ENCODE results near the gene ZMYND8.
A peak's percentile ranks its signal among the peaks of the same experiment; 100 is the strongest.

Gene ZMYND8

DNA sequence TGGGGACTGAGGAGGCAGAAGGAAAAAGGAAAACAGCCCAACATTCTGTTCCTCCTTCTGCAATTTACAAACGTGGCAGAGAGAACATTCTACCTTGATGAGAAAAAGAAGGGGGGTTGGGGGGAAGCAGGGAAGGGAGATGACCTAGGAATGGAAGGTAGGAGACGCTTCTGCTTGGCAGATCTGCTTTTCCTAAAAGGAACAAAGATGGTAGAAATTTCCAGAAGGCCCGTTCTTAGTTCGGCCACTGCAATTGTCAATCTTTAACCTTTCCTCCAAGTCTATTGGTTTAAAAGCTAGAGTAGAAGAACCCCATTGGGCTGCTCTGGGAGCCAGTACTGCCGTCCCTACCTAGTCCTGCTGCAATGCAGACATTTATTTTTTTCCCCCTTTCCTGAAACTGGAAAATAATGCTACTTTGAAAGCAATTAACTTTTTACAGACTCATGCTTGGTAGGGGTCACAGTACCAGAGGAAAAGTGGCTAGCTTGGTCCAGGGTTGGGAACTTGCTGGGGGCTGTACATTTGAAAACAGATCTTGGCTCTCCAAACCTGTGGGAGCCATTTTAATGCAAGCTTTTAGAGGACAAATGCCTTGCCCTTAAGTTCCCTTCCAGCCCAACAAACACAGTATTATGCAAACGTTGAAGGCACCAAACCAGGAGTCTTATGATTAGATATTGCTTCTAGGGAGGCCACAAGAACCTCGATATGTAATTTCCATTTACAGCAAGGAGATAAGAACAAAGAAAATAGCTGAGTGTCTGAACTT, 2.6 kb downstream of the ZMYND8 start:
- Histone ChIP-seq H3K27ac (ENCODE audit: low read length, poor library complexity, severe bottlenecking) (peak overlapping the region; percentile 100), H3K4ac (ENCODE audit: low read depth in 1 of 2, low read length in 2 of 2) (peak overlapping the region; percentile 69 to 91), H3K4me1 (ENCODE audit: control insufficient read depth, insufficient read depth, low read depth, low read length) (peaks cover 29% of the 10 kb centered on the region), H4K8ac (ENCODE audit: low read length) (no peak overlapping the region), H3K14ac (ENCODE audit: low read length in 2 of 2) (no peak overlapping the region), H3K18ac (ENCODE audit: low read depth in 1 of 2, low read length in 2 of 2) (peak overlapping the region; percentile 78 to 80), H2AK5ac (ENCODE audit: low read length, severe bottlenecking) (peak overlapping the region; percentile 84), H2BK12ac (ENCODE audit: low read length in 2 of 2) (peak overlapping the region in 1 of 2 experiments; percentile 83), H3K4me2 (ENCODE audit: low read length, poor library complexity, severe bottlenecking) (peak overlapping the region; percentile 42), H3K36me3 (ENCODE audit: control insufficient read depth in 1 of 2, insufficient read depth in 2 of 2, low read depth in 1 of 2, low read length in 2 of 2) (no peaks in the 10 kb centered on the region), H2BK15ac (ENCODE audit: low read depth, poor library complexity, severe bottlenecking) (peak overlapping the region; percentile 52), H3K79me1 (replicated peaks; ENCODE audit: low read length, poor library complexity, severe bottlenecking) (no peaks in the 10 kb centered on the region), H2BK120ac (ENCODE audit: low read depth, low read length) (peak overlapping the region; percentile 64), H3K9ac (ENCODE audit: low read length) (peak overlapping the region; percentile 74), H3K27me3 (ENCODE audit: control insufficient read depth in 1 of 2, insufficient read depth in 1 of 2, low read length in 2 of 2) (no peaks in the 10 kb centered on the region), H2BK5ac (ENCODE audit: low read depth, low read length, poor library complexity, severe bottlenecking) (peak overlapping the region; percentile 25), H3K4me3 (ENCODE audit: insufficient read depth in 1 of 2, low read depth in 1 of 2, low read length in 2 of 2) (peak overlapping the region in 1 of 2 experiments; percentile 64), H4K91ac (ENCODE audit: low read length) (no peak overlapping the region), H3K23ac (ENCODE audit: low read length in 2 of 2) (no peak overlapping the region), H2AFZ (ENCODE audit: low read depth, low read length) (no peak overlapping the region), H3K9me3 (ENCODE audit: control insufficient read depth, low read length) (no peaks in the 10 kb centered on the region)
- WGBS, result 76% methylated on average over 4 of the region's 7 CpGs
- peak; percentile 42 for DNase-seq

DNA sequence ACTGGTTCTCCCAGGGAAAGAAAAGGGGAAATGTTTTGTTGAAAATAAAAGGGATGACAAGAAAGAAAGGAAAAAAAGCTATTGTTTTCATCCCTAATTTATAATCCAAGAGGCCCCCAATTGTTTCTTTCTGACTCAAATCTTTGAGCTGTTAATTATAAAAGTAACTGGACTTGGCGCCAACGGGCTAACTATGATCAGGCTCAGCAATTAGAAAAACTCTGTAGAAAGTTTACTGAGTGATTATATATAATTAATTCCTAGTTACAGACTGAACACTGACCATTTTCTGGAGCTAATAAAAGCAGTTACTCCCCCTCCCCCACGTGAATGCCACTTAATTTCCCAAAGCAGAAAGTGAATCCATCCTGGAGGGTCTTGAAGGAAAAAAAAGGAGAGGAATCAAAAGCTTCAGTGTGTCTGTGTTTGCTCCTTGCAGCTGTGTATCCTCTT, 3.2 kb downstream of the ZMYND8 start:
- Histone ChIP-seq H3K14ac (ENCODE audit: low read length in 2 of 2) (no peak overlapping the region), H3K79me1 (replicated peaks; ENCODE audit: low read length, poor library complexity, severe bottlenecking) (no peaks in the 10 kb centered on the region), H2BK12ac (ENCODE audit: low read length in 2 of 2) (no peak overlapping the region), H3K27ac (ENCODE audit: low read length, poor library complexity, severe bottlenecking) (peak overlapping the region; percentile 100), H3K27me3 (ENCODE audit: control insufficient read depth in 1 of 2, insufficient read depth in 1 of 2, low read length in 2 of 2) (no peaks in the 10 kb centered on the region), H3K36me3 (ENCODE audit: control insufficient read depth in 1 of 2, insufficient read depth in 2 of 2, low read depth in 1 of 2, low read length in 2 of 2) (no peaks in the 10 kb centered on the region), H2AK5ac (ENCODE audit: low read length, severe bottlenecking) (peak overlapping the region; percentile 97), H2AFZ (ENCODE audit: low read depth, low read length) (no peak overlapping the region), H3K4ac (ENCODE audit: low read depth in 1 of 2, low read length in 2 of 2) (peak overlapping the region; percentile 10 to 69), H4K91ac (ENCODE audit: low read length) (no peak overlapping the region), H3K4me3 (ENCODE audit: insufficient read depth in 1 of 2, low read depth in 1 of 2, low read length in 2 of 2) (peak overlapping the region in 1 of 2 experiments; percentile 64), H3K18ac (ENCODE audit: low read depth in 1 of 2, low read length in 2 of 2) (peak overlapping the region; percentile 1 to 34), H3K9me3 (ENCODE audit: control insufficient read depth, low read length) (no peaks in the 10 kb centered on the region), H2BK120ac (ENCODE audit: low read depth, low read length) (peak overlapping the region; percentile 64), H4K8ac (ENCODE audit: low read length) (no peak overlapping the region), H2BK15ac (ENCODE audit: low read depth, poor library complexity, severe bottlenecking) (no peak overlapping the region), H3K23ac (ENCODE audit: low read length in 2 of 2) (no peak overlapping the region), H2BK5ac (ENCODE audit: low read depth, low read length, poor library complexity, severe bottlenecking) (no peak overlapping the region), H3K9ac (ENCODE audit: low read length) (peak overlapping the region; percentile 74), H3K4me1 (ENCODE audit: control insufficient read depth, insufficient read depth, low read depth, low read length) (peaks cover 26% of the 10 kb centered on the region), H3K4me2 (ENCODE audit: low read length, poor library complexity, severe bottlenecking) (no peak overlapping the region)
- DNase-seq, result no peak
- WGBS, result 0% methylated on average over 1 of the region's 3 CpGs

DNA sequence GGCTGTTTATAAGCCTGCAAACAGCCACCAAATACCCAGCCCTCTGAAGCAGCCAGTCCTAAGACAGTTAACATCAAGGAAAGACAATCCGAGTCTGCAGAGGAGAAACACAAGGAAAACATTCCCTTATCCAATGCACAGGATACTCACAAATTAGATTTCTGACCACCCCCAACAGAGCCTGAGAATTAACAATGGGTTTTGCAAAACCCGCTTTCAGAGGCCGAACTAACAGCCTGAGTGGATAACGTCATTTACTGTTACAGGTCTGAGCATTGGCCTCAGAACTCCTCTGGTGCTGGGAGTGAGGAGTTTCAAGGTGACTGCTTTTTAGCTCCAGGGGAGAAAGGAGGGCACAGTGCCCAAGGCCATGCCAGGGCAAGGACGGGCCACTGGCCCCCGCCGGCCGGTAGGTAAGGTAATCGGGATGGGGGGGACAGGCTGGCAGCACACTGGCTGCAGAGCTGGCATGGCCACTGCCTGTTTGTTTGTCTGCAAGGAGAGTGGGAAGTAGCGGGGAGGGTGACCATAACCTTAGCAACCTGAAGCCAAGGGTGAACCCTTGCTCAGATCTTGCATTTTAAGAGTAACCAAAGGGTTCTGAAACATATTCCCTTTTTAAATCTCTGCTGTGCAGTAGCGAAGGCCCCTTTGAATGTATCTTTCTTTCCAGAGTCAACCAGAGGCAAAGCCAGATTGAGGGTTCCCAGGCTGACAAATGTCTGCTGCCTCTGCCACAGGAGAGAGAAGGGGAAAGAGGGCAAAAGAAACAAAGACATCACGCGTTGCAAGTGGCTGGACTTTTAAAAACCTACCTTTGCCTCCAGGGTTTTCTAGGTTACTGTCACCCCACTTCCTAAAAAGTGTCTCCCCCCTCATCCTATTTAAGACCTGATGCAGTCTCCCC, 3.9 kb downstream of the ZMYND8 start:
- H3K14ac ChIP-seq (ENCODE audit: low read length in 2 of 2), result peak overlapping the region in 1 of 2 experiments; percentile 96
- peaks cover 0 to 2% of the 10 kb centered on the region in 2 experiments for H3K36me3 ChIP-seq (ENCODE audit: control insufficient read depth in 1 of 2, insufficient read depth in 2 of 2, low read depth in 1 of 2, low read length in 2 of 2)
- H3K27me3 ChIP-seq (ENCODE audit: control insufficient read depth in 1 of 2, insufficient read depth in 1 of 2, low read length in 2 of 2), result no peaks in the 10 kb centered on the region
- no peak overlapping the region for H2AFZ ChIP-seq (ENCODE audit: low read depth, low read length)
- peak overlapping the region; percentile 41 to 90 for H3K4ac ChIP-seq (ENCODE audit: low read depth in 1 of 2, low read length in 2 of 2)
- peak overlapping the region; percentile 89 for H2BK5ac ChIP-seq (ENCODE audit: low read depth, low read length, poor library complexity, severe bottlenecking)
- no peaks in the 10 kb centered on the region for H3K79me1 ChIP-seq (replicated peaks; ENCODE audit: low read length, poor library complexity, severe bottlenecking)
- no peaks in the 10 kb centered on the region for H3K9me3 ChIP-seq (ENCODE audit: control insufficient read depth, low read length)
- peak overlapping the region; percentile 74 for H4K8ac ChIP-seq (ENCODE audit: low read length)
- no peak for DNase-seq
- H3K9ac ChIP-seq (ENCODE audit: low read length), result peak overlapping the region; percentile 74
- H4K91ac ChIP-seq (ENCODE audit: low read length), result peak overlapping the region; percentile 74
- peak overlapping the region; percentile 71 to 98 for H3K18ac ChIP-seq (ENCODE audit: low read depth in 1 of 2, low read length in 2 of 2)
- 75% methylated on average over 11 of the region's 13 CpGs for WGBS
- H3K27ac ChIP-seq (ENCODE audit: low read length, poor library complexity, severe bottlenecking), result peak overlapping the region; percentile 78
- H2BK12ac ChIP-seq (ENCODE audit: low read length in 2 of 2), result peak overlapping the region in 1 of 2 experiments; percentile 97
- peak overlapping the region; percentile 97 for H2AK5ac ChIP-seq (ENCODE audit: low read length, severe bottlenecking)
- peak overlapping the region in 1 of 2 experiments; percentile 98 for H3K23ac ChIP-seq (ENCODE audit: low read length in 2 of 2)
- peaks cover 23% of the 10 kb centered on the region for H3K4me1 ChIP-seq (ENCODE audit: control insufficient read depth, insufficient read depth, low read depth, low read length)
- no peak overlapping the region for H2BK15ac ChIP-seq (ENCODE audit: low read depth, poor library complexity, severe bottlenecking)
- peak overlapping the region; percentile 45 for H2BK120ac ChIP-seq (ENCODE audit: low read depth, low read length)
- peak overlapping the region; percentile 30 for H3K4me2 ChIP-seq (ENCODE audit: low read length, poor library complexity, severe bottlenecking)
- H3K4me3 ChIP-seq (ENCODE audit: insufficient read depth in 1 of 2, low read depth in 1 of 2, low read length in 2 of 2), result peak overlapping the region in 1 of 2 experiments; percentile 17

Measured in mesenchymal stem cell (in vitro differentiated cells and primary cell).